Measurements from ENCODE around the gene AARS2. TPM values are rescaled to one million over a fixed set of nuclear protein-coding genes. Genes with fewer than 3 reads are reported as not detected.

Gene AARS2
- polyA plus RNA-seq, 2 of the 4 experiments (the other 2 are of a cell fraction) = 4.3 to 6.2 TPM

- TF ChIP-seq, protein P1, sequence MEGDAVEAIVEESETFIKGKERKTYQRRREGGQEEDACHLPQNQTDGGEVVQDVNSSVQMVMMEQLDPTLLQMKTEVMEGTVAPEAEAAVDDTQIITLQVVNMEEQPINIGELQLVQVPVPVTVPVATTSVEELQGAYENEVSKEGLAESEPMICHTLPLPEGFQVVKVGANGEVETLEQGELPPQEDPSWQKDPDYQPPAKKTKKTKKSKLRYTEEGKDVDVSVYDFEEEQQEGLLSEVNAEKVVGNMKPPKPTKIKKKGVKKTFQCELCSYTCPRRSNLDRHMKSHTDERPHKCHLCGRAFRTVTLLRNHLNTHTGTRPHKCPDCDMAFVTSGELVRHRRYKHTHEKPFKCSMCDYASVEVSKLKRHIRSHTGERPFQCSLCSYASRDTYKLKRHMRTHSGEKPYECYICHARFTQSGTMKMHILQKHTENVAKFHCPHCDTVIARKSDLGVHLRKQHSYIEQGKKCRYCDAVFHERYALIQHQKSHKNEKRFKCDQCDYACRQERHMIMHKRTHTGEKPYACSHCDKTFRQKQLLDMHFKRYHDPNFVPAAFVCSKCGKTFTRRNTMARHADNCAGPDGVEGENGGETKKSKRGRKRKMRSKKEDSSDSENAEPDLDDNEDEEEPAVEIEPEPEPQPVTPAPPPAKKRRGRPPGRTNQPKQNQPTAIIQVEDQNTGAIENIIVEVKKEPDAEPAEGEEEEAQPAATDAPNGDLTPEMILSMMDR (IDR thresholded peaks at IDR 0.05) = no peak
- TF ChIP-seq HEYL (CRISPR knock-in tag; IDR thresholded peaks at IDR 0.05) (no peak), RFX5 (IDR thresholded peaks at IDR 0.05) (no peak), JUNB (IDR thresholded peaks at IDR 0.05) (no peak), RAD21 (conservative IDR thresholded peaks at IDR 0.05 in 1 of 2, IDR thresholded peaks at IDR 0.05 in 1 of 2) (no peak), CBX2 (IDR thresholded peaks at IDR 0.05; ENCODE audit: borderline replicate concordance, low read depth) (no peak), ZC3H11A (IDR thresholded peaks at IDR 0.05) (no peak), RNF2 (IDR thresholded peaks at IDR 0.05; ENCODE audit: borderline replicate concordance, low read depth) (no peak), EHMT2 (IDR thresholded peaks at IDR 0.05; ENCODE audit: low read depth) (no peak), HOXA7 (CRISPR knock-in tag; IDR thresholded peaks at IDR 0.05) (no peak), JUN (IDR thresholded peaks at IDR 0.05) (peak in 1 of 2 experiments; percentile 24; a peak in 2 of 5 replicates), HOXB5 (CRISPR knock-in tag; IDR thresholded peaks at IDR 0.05) (no peak), RCOR1 (IDR thresholded peaks at IDR 0.05; ENCODE audit: low read depth, low read length) (no peak), HDAC2 (IDR thresholded peaks at IDR 0.05) (no peak), CBX8 (IDR thresholded peaks at IDR 0.05) (no peak), REST (IDR thresholded peaks at IDR 0.05) (no peak; the same call in 1 of the 2 replicates)
Measured at GRCh38 chr6:44255105-44255808, 57.9 kb downstream of the AARS2 start (continued).

DNA sequence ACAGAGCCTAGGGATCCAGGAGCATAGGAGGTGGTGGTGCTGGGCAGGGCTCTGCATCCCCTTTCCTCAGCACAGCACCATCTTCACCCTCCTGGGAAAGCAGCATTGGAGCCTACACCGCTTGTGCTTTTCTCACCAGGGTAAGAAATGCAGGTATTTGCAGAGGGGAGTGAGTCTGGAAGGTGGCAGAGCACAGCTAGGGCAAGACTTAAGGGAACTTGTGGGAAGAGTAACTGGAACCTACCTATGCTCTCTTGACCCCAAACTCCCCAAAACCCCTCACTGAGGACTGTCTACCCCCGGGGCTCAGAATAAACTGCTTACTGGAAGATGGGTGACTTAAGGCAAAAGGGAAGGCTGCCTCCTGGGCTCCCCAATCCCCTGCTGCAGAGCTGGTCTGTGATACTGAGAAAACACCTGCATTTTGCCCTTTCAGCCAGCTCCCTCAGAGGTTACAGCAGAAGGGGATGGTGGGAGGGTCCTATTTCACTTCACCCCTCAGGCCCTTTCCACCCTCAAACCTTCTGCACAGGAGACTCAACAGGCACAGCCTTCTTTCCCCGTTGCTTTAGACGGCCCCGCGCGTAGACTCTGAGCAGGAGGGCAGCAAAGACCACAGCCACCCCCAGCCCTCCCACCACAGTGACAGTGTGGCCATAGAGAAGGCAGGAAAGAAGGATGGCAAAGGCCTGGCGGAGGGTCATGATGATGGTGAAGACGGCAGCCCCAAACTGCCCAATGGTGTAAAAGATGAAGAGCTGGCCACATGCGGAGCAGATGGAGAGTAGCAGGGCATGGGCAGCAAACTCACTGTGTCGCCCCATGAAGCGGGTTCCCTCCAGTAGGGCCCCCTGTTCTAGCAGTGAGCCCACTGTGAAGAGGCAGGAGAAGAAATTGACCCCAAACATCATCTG lies 58.7 kb downstream of the AARS2 start:
- Histone ChIP-seq H3K27ac (no peak overlapping the region), H3K9me3 (no peaks in the 10 kb centered on the region), H3K4me1 (peaks cover 53% of the 10 kb centered on the region), H3K4me3 (no peak overlapping the region), H3K4me2 (peak overlapping the region; percentile 13; the same call in 1 of the 3 replicates)
- FAIRE-seq (no peak), ATAC-seq (peak; percentile 0 to 2; a peak in 3 of 6 replicates), DNase-seq (ENCODE audit: low read depth in 1 of 2, low spot score in 1 of 2) (no peak)
- CTCF ChIA-PET = interaction anchor here (0.8 to 3.7 kb wide), 16 partner anchors 8 to 156 kb away, joined by 3 to 16 read pairs (median 4); no protein-coding TSS in a partner anchor
- POLR2A ChIA-PET = interaction anchor here (1.2 kb wide), 1 partner anchor 8 kb away, joined by 15 read pairs; the partner anchor contains the start of gene HSP90AB1
- 83% methylated on average over 11 of the region's 12 CpGs for WGBS (ENCODE audit: missing lambda C conversion rate)
- no peak for TF ChIP-seq RFX5 (IDR thresholded peaks at IDR 0.05)
- no peak for TF ChIP-seq CEBPB (IDR thresholded peaks at IDR 0.05)
- peak; percentile 38; the same call in 1 of the 2 replicates for TF ChIP-seq TFCP2L1 (CRISPR knock-in tag; IDR thresholded peaks at IDR 0.05)
- TF ChIP-seq SMC3 (IDR thresholded peaks at IDR 0.05) = no peak
- TF ChIP-seq JUNB (IDR thresholded peaks at IDR 0.05) = no peak
- TF ChIP-seq POLR2AphosphoS2 (conservative IDR thresholded peaks at IDR 0.05; ENCODE audit: low read length) = peak; percentile 59; the same call in 1 of the 2 replicates
- no peak for TF ChIP-seq MAZ (IDR thresholded peaks at IDR 0.05; ENCODE audit: borderline replicate concordance, low read depth, low read length)
- TF ChIP-seq HOXB13 (CRISPR knock-in tag; IDR thresholded peaks at IDR 0.05; ENCODE audit: low read depth) = no peak
- no peak for TF ChIP-seq MYC (IDR thresholded peaks at IDR 0.05; ENCODE audit: borderline replicate concordance, low read length)
- TF ChIP-seq PHF8 (IDR thresholded peaks at IDR 0.05; ENCODE audit: borderline replicate concordance, low read depth) = no peak
- no peak for TF ChIP-seq CHD2 (IDR thresholded peaks at IDR 0.05; ENCODE audit: low read length, partially characterized antibody)
- 0 out of 3 replicates have a peak, but pooled peaks have one; percentile 39 for TF ChIP-seq BCL3 (IDR thresholded peaks at IDR 0.05)
- no peak; the same call in 1 of the 2 replicates for TF ChIP-seq PBX3 (IDR thresholded peaks at IDR 0.05)
- TF ChIP-seq FOSL2 (IDR thresholded peaks at IDR 0.05) = no peak
- TF ChIP-seq FOSL2 (CRISPR knock-in tag; IDR thresholded peaks at IDR 0.05) = no peak
- no peak for TF ChIP-seq ZC3H11A (IDR thresholded peaks at IDR 0.05)
